ENCODE results near the gene FAS. TPM values are rescaled to one million over a fixed set of nuclear protein-coding genes. Genes with fewer than 3 reads are reported as not detected.
A peak's percentile ranks its signal among the peaks of the same experiment; 100 is the strongest.

The FAS gene
- total and polyA plus RNA-seq, 2 experiments from 2014 or later = 3.1 to 4.3 TPM

GRCh38 chr10:89030791-89031190, 40.2 kb downstream of the FAS start:
- Histone ChIP-seq H3K4me2 (no peak overlapping the region), H3K4me3 (no peak overlapping the region), H3F3A (replicated peaks; ENCODE audit: low read depth) (no peaks in the 10 kb centered on the region), H3K9me2 (ENCODE audit: insufficient read depth) (no peaks in the 10 kb centered on the region), H3K4me1 (ENCODE audit: insufficient read depth) (peaks cover 26% of the 10 kb centered on the region), H3K27ac (ENCODE audit: low read depth) (no peak overlapping the region), H3K27me3 (ENCODE audit: insufficient read depth) (no peaks in the 10 kb centered on the region), H4K20me1 (replicated peaks; ENCODE audit: insufficient read depth) (no peaks in the 10 kb centered on the region), H2AFZ (0 out of 2 replicates have a peak overlapping the region, but pooled peaks have one; percentile 49), H3K79me2 (replicated peaks; ENCODE audit: insufficient read depth) (no peaks in the 10 kb centered on the region), H3K36me3 (ENCODE audit: insufficient read depth) (no peaks in the 10 kb centered on the region)
- no peak overlapping the region for H3K4me3 Mint-ChIP-seq
- TF ChIP-seq STAT1 (IDR thresholded peaks at IDR 0.05; ENCODE audit: unreplicated experiment) = no peak
- no peak for TF ChIP-seq ZNF114 (CRISPR knock-in tag; IDR thresholded peaks at IDR 0.05)
- TF ChIP-seq CTCF (conservative IDR thresholded peaks at IDR 0.05; ENCODE audit: low read depth in 2 of 2) = no peak
- TF ChIP-seq ZNF462 (CRISPR knock-in tag; IDR thresholded peaks at IDR 0.05) = no peak
- TF ChIP-seq CREB1 (CRISPR knock-in tag; IDR thresholded peaks at IDR 0.05; ENCODE audit: low read depth) = no peak
- no peak for TF ChIP-seq EZH2phosphoT487 (IDR thresholded peaks at IDR 0.05; ENCODE audit: unreplicated experiment)
- no peak for TF ChIP-seq REST (IDR thresholded peaks at IDR 0.05; ENCODE audit: unreplicated experiment)
- no peak for TF ChIP-seq POLR2AphosphoS5 (IDR thresholded peaks at IDR 0.05; ENCODE audit: low read depth)
- TF ChIP-seq EZH2 (IDR thresholded peaks at IDR 0.05; ENCODE audit: low read depth, unreplicated experiment) = no peak
- no peak for TF ChIP-seq ZNF331 (CRISPR knock-in tag; IDR thresholded peaks at IDR 0.05; ENCODE audit: low read depth)
- no peak for TF ChIP-seq JUNB (IDR thresholded peaks at IDR 0.05; ENCODE audit: unreplicated experiment)
- no peak for TF ChIP-seq ETS1 (IDR thresholded peaks at IDR 0.05)
- H3K4me1 Mint-ChIP-seq = peaks cover 25% of the 10 kb centered on the region
- no peak for DNase-seq (ENCODE audit: low spot score)
- peaks cover 4% of the 10 kb centered on the region for H3K27me3 Mint-ChIP-seq (ENCODE audit: insufficient read depth, low read depth, poor library complexity)
- no peaks in the 10 kb centered on the region for H3K36me3 Mint-ChIP-seq (ENCODE audit: low read depth)
- no peaks in the 10 kb centered on the region for H3K9me3 Mint-ChIP-seq
- ATAC-seq = no peak
- peak overlapping the region; percentile 80; the same call in 1 of the 2 replicates for H3K27ac Mint-ChIP-seq
